K562 (cell line): ENCODE data around the gene LOXHD1. TPM values are rescaled to one million over a fixed set of nuclear protein-coding genes. Genes with fewer than 3 reads are reported as not detected.

Experiments used
- ATAC-seq: fragments of 200-7000 bp; cut with Tn5 transposase; 3 replicates; pipeline ENCODE4 v1.9.1; 2020; ENCODE audit warnings: moderate library complexity
- BruUV-seq: library from RNA; stranded (reverse); fragments of 400-500 nt; replicated peaks from 2 replicates; lab custom pipeline; 2021; lab: Mats Ljungman, UMichigan
- CTCF ChIA-PET: fragments of 300-600 bp; formaldehyde crosslinking; extraction: SDS; loops from one replicate; lab custom pipeline; 2021; ENCODE audit warnings: low intra/inter-chr PET ratio; lab: Yijun Ruan, JAX
- POLR2A ChIA-PET: fragments of 300-600, 350-650 bp; sonication (Branson Sonifier 250); formaldehyde crosslinking; extraction: SDS; loops from one replicate; lab custom pipeline; 2021; ENCODE audit warnings: antibody characterized with exemption, inconsistent platforms; lab: Yijun Ruan, JAX
- DNase-seq, 4 experiments: peaks; one replicate each; pipeline versions ENCODE4 v3.0.0 to v3.0.0-alpha.2; 2011 to 2018; ENCODE audit warnings: low spot score in 3 of 4, mixed read lengths in 3 of 4; ENCODE audit errors: extremely low read depth in 1 of 4
- FAIRE-seq: peaks from 2 replicates; lab custom pipeline; 2011; peaks lifted over from hg19 to GRCh38; lab: Jason Lieb, UNC
- H2AFZ ChIP-seq: 2 replicates; pipeline ENCODE4 v1.6.0; 2011; ENCODE audit warnings: low read depth, low read length, control low read depth, inconsistent platforms
- H3K27ac ChIP-seq: fragments of 200-600 bp; 3 replicates; pipeline ENCODE4 v1.8.0; 2011; ENCODE audit warnings: low read depth, mild to moderate bottlenecking, control low read depth, inconsistent platforms, low read length, moderate library complexity, mixed read lengths; ENCODE audit errors: extremely low read depth
- H3K27me3 ChIP-seq, 2 experiments: fragments of 300-600 bp in 1 of 2; 2 replicates in 1 of 2; 3 replicates in 1 of 2; pipeline versions ENCODE4 v1.6.0 to v1.8.0; 2011; ENCODE audit warnings: inconsistent platforms in 2 of 2, low read length in 2 of 2, mild to moderate bottlenecking in 1 of 2, mixed read lengths in 1 of 2, moderate library complexity in 1 of 2; ENCODE audit not compliant: control insufficient read depth in 2 of 2, insufficient read depth in 2 of 2
- H3K36me3 ChIP-seq: fragments of 300-600 bp; 3 replicates; pipeline ENCODE4 v1.8.0; 2011; ENCODE audit warnings: mild to moderate bottlenecking, low read length, inconsistent platforms; ENCODE audit not compliant: control insufficient read depth, insufficient read depth
- H3K4me1 ChIP-seq, 2 experiments: fragments of 200-600 bp in 1 of 2; replicated peaks in 1 of 2; 2 replicates in 1 of 2; 3 replicates in 1 of 2; pipeline versions ENCODE4 v1.5.1 to v1.8.0; 2011; ENCODE audit warnings: inconsistent platforms in 2 of 2, low read length in 2 of 2, mild to moderate bottlenecking in 1 of 2, mixed read lengths in 1 of 2, moderate library complexity in 1 of 2; ENCODE audit not compliant: control insufficient read depth in 2 of 2, insufficient read depth in 2 of 2
- H3K4me2 ChIP-seq: 2 replicates; pipeline ENCODE4 v1.6.1; 2011; ENCODE audit warnings: low read length, control low read depth, inconsistent platforms, mixed read lengths; ENCODE audit not compliant: insufficient read depth
- H3K4me3 ChIP-seq: fragments of 200-600 bp; sonication (generic), shearing (Covaris generic); 2 replicates; pipeline ENCODE4 v1.5.1; 2016; ENCODE audit warnings: control low read depth, inconsistent platforms
- H3K79me2 ChIP-seq: fragments of 200-600 bp; 3 replicates; pipeline ENCODE4 v1.8.0; 2011; ENCODE audit warnings: low read length, inconsistent platforms; ENCODE audit not compliant: control insufficient read depth, insufficient read depth
- H3K9ac ChIP-seq, 2 experiments: 2 replicates each; pipeline versions ENCODE4 v1.6.0 to v1.6.1; 2011; ENCODE audit warnings: low read depth in 2 of 2, low read length in 2 of 2, control low read depth in 1 of 2, inconsistent platforms in 1 of 2, mild to moderate bottlenecking in 1 of 2, mixed read lengths in 1 of 2; ENCODE audit not compliant: insufficient read depth in 1 of 2
- H3K9me1 ChIP-seq: one replicate; pipeline ENCODE4 v1.6.0; 2011; ENCODE audit warnings: inconsistent platforms, mild to moderate bottlenecking, low read length, moderate library complexity; ENCODE audit not compliant: control insufficient read depth, insufficient read depth
- H3K9me3 ChIP-seq: replicated peaks from 2 replicates; pipeline ENCODE4 v1.5.1; 2011; ENCODE audit warnings: low read depth, low read length, inconsistent platforms; ENCODE audit not compliant: control insufficient read depth, insufficient read depth
- H4K20me1 ChIP-seq: replicated peaks from 2 replicates; pipeline ENCODE4 v1.6.1; 2011; ENCODE audit warnings: low read length, inconsistent platforms, mixed read lengths; ENCODE audit not compliant: control insufficient read depth, insufficient read depth
- FOSL1 ChIP-seq: fragments of 200-800 bp; sonication (Bioruptor generic); conservative IDR thresholded peaks from 2 replicates; pipeline ENCODE4 v1.6.1; 2016; ENCODE audit warnings: missing genetic modification characterization, missing compliant biosample characterization
- FOXA3 ChIP-seq, 2 experiments: fragments of 450-650 bp in 1 of 2; sonication (generic) in 1 of 2; formaldehyde crosslinking; IDR thresholded peaks in 1 of 2; conservative IDR thresholded peaks in 1 of 2; 2 replicates each; pipeline versions ENCODE4 v1.4.0 to v1.8.0; 2020 to 2022; ENCODE audit warnings: mild to moderate bottlenecking in 2 of 2, missing genetic modification reagents in 1 of 2
- RBBP5 ChIP-seq: fragments of 200-600 bp; sonication (generic); IDR thresholded peaks from 2 replicates; pipeline ENCODE4 v1.6.1; 2012; ENCODE audit warnings: borderline replicate concordance, mild to moderate bottlenecking, low read length, control low read depth, inconsistent platforms; ENCODE audit not compliant: insufficient read depth, poor library complexity, severe bottlenecking
- RERE ChIP-seq: sonication (generic); formaldehyde crosslinking; IDR thresholded peaks from 2 replicates; pipeline ENCODE4 v1.8.0; 2023; ENCODE audit warnings: missing genetic modification reagents, mild to moderate bottlenecking, borderline replicate concordance
- UBTF ChIP-seq, 2 experiments: IDR thresholded peaks; 2 replicates each; pipeline ENCODE4 v1.6.1; 2012; ENCODE audit warnings: improper control_type of control experiment in 2 of 2, low read depth in 2 of 2, low read length in 2 of 2, borderline replicate concordance in 1 of 2
- ZNF143 ChIP-seq: sonication (generic); formaldehyde crosslinking; IDR thresholded peaks from 2 replicates; pipeline ENCODE4 v1.9.0; 2022; ENCODE audit warnings: mild to moderate bottlenecking, missing genetic modification reagents
- ZNF395 ChIP-seq: fragments of 200-800 bp; sonication (Bioruptor generic); IDR thresholded peaks from 2 replicates; pipeline ENCODE4 v1.6.1; 2017; ENCODE audit warnings: missing genetic modification characterization, missing compliant biosample characterization
- ZNF740 ChIP-seq, 3 experiments: fragments of 200-800 bp in 1 of 3; sonication (Bioruptor generic) in 1 of 3; sonication (generic) in 1 of 3; formaldehyde crosslinking in 1 of 3; IDR thresholded peaks; 2 replicates each; pipeline versions ENCODE4 v1.6.1 to v1.8.0; 2016 to 2022; ENCODE audit warnings: mild to moderate bottlenecking in 2 of 3, missing compliant biosample characterization in 2 of 3, missing genetic modification characterization in 2 of 3, missing genetic modification reagents in 1 of 3
- ZNF77 ChIP-seq: fragments of 250-450 bp; sonication (Bioruptor Pico); IDR thresholded peaks from 2 replicates; pipeline ENCODE4 v1.5.0; 2020
- in situ Hi-C: fragments of 300-500 bp; cut with MboI; formaldehyde crosslinking; loops from 4 replicates; pipeline ENCODE4 v1.15.0; 2018; ENCODE audit warnings: inconsistent platforms, mixed read lengths
- intact Hi-C: fragments of 100-400 bp; cut with micrococcal nuclease; formaldehyde crosslinking; loops from 2 replicates; pipeline ENCODE4 v1.14.2; 2022
- polyA plus RNA-seq, 8 experiments: library from polyadenylated mRNA; depleted of rRNA in 4 of 8; stranded (reverse) in 5 of 8; unstranded in 3 of 8; fragments of >200 nt; fragmentation: Nextera tagmentation in 2 of 8; fragmentation: Illumina TruSeq in 1 of 8; extraction: Ambion mirVana in 2 of 8; extraction: Trizol in 1 of 8; gene quantifications; 2 replicates each; pipeline versions ENCODE4 v1.2.1 to v1.2.3, GENCODE V29; 2011 to 2014; ENCODE audit warnings: inconsistent platforms in 1 of 8, missing spikeins in 1 of 8
- total RNA-seq, 7 experiments: library from RNA; depleted of rRNA in 6 of 7; stranded (reverse); fragments of >200 nt in 6 of 7; fragmentation: Illumina TruSeq in 2 of 7; extraction: Trizol in 2 of 7; gene quantifications; 2 replicates each; pipeline versions ENCODE4 v1.2.1 to v1.2.3, GENCODE V29; 2011 to 2021; ENCODE audit warnings: low replicate concordance in 1 of 7

The LOXHD1 gene
- total and polyA plus RNA-seq, 9 of the 15 experiments (the other 6 are each of a cell fraction or from before 2014, with no cell fraction given): not detected

GRCh38 chr18:46546111-46546640, 110.8 kb downstream of the LOXHD1 start:
- CTCF ChIA-PET: no interaction called here
- Histone ChIP-seq H3K4me3 (no peak overlapping the region), H2AFZ (no peak overlapping the region), H3K79me2 (no peaks in the 10 kb centered on the region), H3K9me1 (no peaks in the 10 kb centered on the region), H3K9me3 (no peaks in the 10 kb centered on the region), H3K9ac (no peak overlapping the region), H3K27ac (no peak overlapping the region), H3K4me2 (no peak overlapping the region), H3K36me3 (no peaks in the 10 kb centered on the region), H3K4me1 (no peaks in the 10 kb centered on the region), H4K20me1 (no peaks in the 10 kb centered on the region), H3K27me3 (no peaks in the 10 kb centered on the region)
- intact Hi-C loops (no loop called here), in situ Hi-C loops (no loop called here)
- FAIRE-seq: no peak
- no peak for DNase-seq
- no TSS peak for BruUV-seq
- no peak for ATAC-seq
- POLR2A ChIA-PET: interaction anchor here (0.7 kb wide), 1 partner anchor 80 kb away, joined by 3 read pairs; no protein-coding TSS in a partner anchor
- TF ChIP-seq RERE (CRISPR knock-in tag) (no peak), FOSL1 (no peak), ZNF740 (CRISPR knock-in tag; IDR thresholded peaks at IDR 0.05) (no peak), ZNF740 (tag; IDR thresholded peaks at IDR 0.05) (no peak), RBBP5 (no peak), ZNF395 (CRISPR knock-in tag) (no peak), ZNF143 (no peak), ZNF77 (CRISPR knock-in tag) (no peak), FOXA3 (CRISPR knock-in tag; conservative IDR thresholded peaks at IDR 0.05 in 1 of 2, IDR thresholded peaks at IDR 0.05 in 1 of 2) (no peak), UBTF (IDR thresholded peaks at IDR 0.05; ENCODE audit: borderline replicate concordance in 1 of 2, low read depth in 2 of 2, low read length in 2 of 2) (no peak)
